Inflammatory macrophage treated with lipopolysaccharide for 4 hours (primary cell): ENCODE results near the gene MECP2.

Experiments
- DNase-seq: peaks from one replicate; pipeline ENCODE4 v3.0.0-alpha.2; 2020

Gene MECP2

GRCh38 chrX:154115071-154115470, 17.6 kb upstream of the MECP2 start:
- no peak for DNase-seq

- DNase-seq: no peak
These were observed 17.1 kb upstream of the MECP2 start for GRCh38 chrX:154114652-154115051.

GRCh38 chrX:154113729-154114128, 16.2 kb upstream of the MECP2 start:
- DNase-seq: no peak

- no peak for DNase-seq
These were observed 1.0 kb upstream of the MECP2 start for GRCh38 chrX:154098551-154098950.

GRCh38 chrX:154097003-154097588, 421 bp downstream of the MECP2 start:
- peak; percentile 52 for DNase-seq

GRCh38 chrX:154096140-154097002, 1.1 kb downstream of the MECP2 start:
- DNase-seq: peak; percentile 27

GRCh38 chrX:154094833-154095232, 2.7 kb downstream of the MECP2 start:
- DNase-seq: no peak

GRCh38 chrX:154093965-154094364, 3.6 kb downstream of the MECP2 start:
- DNase-seq: no peak

- DNase-seq: no peak
These were observed 5.1 kb downstream of the MECP2 start for GRCh38 chrX:154092371-154092770.

GRCh38 chrX:154091678-154092077, 5.8 kb downstream of the MECP2 start:
- peak; percentile 15 for DNase-seq

- no peak for DNase-seq
These were observed 6.8 kb downstream of the MECP2 start for GRCh38 chrX:154090731-154091130.

GRCh38 chrX:154084449-154085300, 12.8 kb downstream of the MECP2 start:
- DNase-seq: peak; percentile 83

- DNase-seq: no peak
These were observed 14.4 kb downstream of the MECP2 start for GRCh38 chrX:154083126-154083517.

- peak; percentile 61 for DNase-seq
These were observed 15.0 kb downstream of the MECP2 start for GRCh38 chrX:154082396-154083125.

GRCh38 chrX:154077101-154077500, 20.4 kb downstream of the MECP2 start:
- DNase-seq: peak; percentile 69

- DNase-seq: no peak
These were observed 23.3 kb downstream of the MECP2 start for GRCh38 chrX:154074199-154074598.

- DNase-seq: no peak
These were observed 25.3 kb downstream of the MECP2 start for GRCh38 chrX:154072192-154072591.

- no peak for DNase-seq
These were observed 29.0 kb downstream of the MECP2 start for GRCh38 chrX:154068560-154068959.

GRCh38 chrX:154064637-154065435, 32.7 kb downstream of the MECP2 start:
- DNase-seq: no peak

GRCh38 chrX:154063234-154063633, 34.3 kb downstream of the MECP2 start:
- no peak for DNase-seq

- DNase-seq: no peak
These were observed 35.7 kb downstream of the MECP2 start for GRCh38 chrX:154061801-154062200.

GRCh38 chrX:154059729-154060245, 37.7 kb downstream of the MECP2 start:
- no peak for DNase-seq
